Smooth muscle cell (in vitro differentiated cells): ENCODE results near the gene GALNT13. TPM values are rescaled to one million over a fixed set of nuclear protein-coding genes. Genes with fewer than 3 reads are reported as not detected.

Source experiments
- DNase-seq: peaks from one replicate; lab custom pipeline; 2025; ENCODE audit not compliant: unreplicated experiment; lab: John Stamatoyannopoulos, UW
- H2AFZ ChIP-seq: fragments of 200-600 bp; sonication (generic); 2 replicates; pipeline ENCODE4 v1.6.0; 2016; ENCODE audit warnings: antibody characterized with exemption, low read depth, mild to moderate bottlenecking
- H3F3A ChIP-seq: fragments of 200-600 bp; sonication (generic); 2 replicates; pipeline ENCODE4 v1.6.0; 2017; ENCODE audit warnings: antibody characterized with exemption, low read depth
- H3K27ac ChIP-seq: fragments of 200-600 bp; sonication (generic); 2 replicates; pipeline ENCODE4 v1.5.1; 2016; ENCODE audit warnings: low read depth, mild to moderate bottlenecking
- H3K27me3 ChIP-seq: fragments of 200-600 bp; sonication (generic); 2 replicates; pipeline ENCODE4 v1.6.1; 2016; ENCODE audit warnings: low read depth, mild to moderate bottlenecking
- H3K36me3 ChIP-seq: fragments of 200-600 bp; sonication (generic); 2 replicates; pipeline ENCODE4 v1.5.1; 2016; ENCODE audit warnings: low read depth
- H3K4me1 ChIP-seq: fragments of 200-600 bp; sonication (generic); 2 replicates; pipeline ENCODE4 v1.5.1; 2016; ENCODE audit warnings: low read depth
- H3K4me2 ChIP-seq: fragments of 200-600 bp; sonication (generic); 2 replicates; pipeline ENCODE4 v1.6.0; 2016; ENCODE audit warnings: mild to moderate bottlenecking
- H3K4me3 ChIP-seq: fragments of 200-600 bp; sonication (generic); 2 replicates; pipeline ENCODE4 v1.5.1; 2016; ENCODE audit warnings: mild to moderate bottlenecking
- H3K79me2 ChIP-seq: fragments of 200-600 bp; sonication (generic); 2 replicates; pipeline ENCODE4 v1.6.0; 2016; ENCODE audit warnings: low read depth, mild to moderate bottlenecking
- H3K9ac ChIP-seq: fragments of 200-600 bp; sonication (generic); 2 replicates; pipeline ENCODE4 v1.6.0; 2016; ENCODE audit warnings: low read depth
- H3K9me3 ChIP-seq: fragments of 200-600 bp; sonication (generic); replicated peaks from 2 replicates; pipeline ENCODE4 v1.5.1; 2016; ENCODE audit warnings: low read depth
- H4K20me1 ChIP-seq: fragments of 200-600 bp; sonication (generic); 2 replicates; pipeline ENCODE4 v1.6.0; 2016; ENCODE audit warnings: low read depth
- CTCF ChIP-seq: fragments of 200-600 bp; sonication (generic); IDR thresholded peaks from 2 replicates; pipeline ENCODE4 v1.5.1; 2017; ENCODE audit warnings: borderline replicate concordance, mild to moderate bottlenecking, antibody characterized with exemption; ENCODE audit not compliant: insufficient read depth, poor library complexity, severe bottlenecking
- WGBS: methylation state at CpG from one replicate; pipeline ENCODE4 v1.1.7; 2016; ENCODE audit warnings: low lambda C conversion rate; 5-methylcytosine and 5-hydroxymethylcytosine counted together
- polyA plus RNA-seq: library from polyadenylated mRNA; unstranded; fragments of >200 nt; fragmentation: Nextera tagmentation; extraction: Ambion mirVana; gene quantifications from 2 replicates; pipeline ENCODE4 v1.2.1, GENCODE V29; 2016
- total RNA-seq: library from RNA; depleted of rRNA; stranded (reverse); fragments of >200 nt; gene quantifications from 2 replicates; pipeline ENCODE4 v1.2.3, GENCODE V29; 2014

GALNT13 gene
- total and polyA plus RNA-seq, 2 experiments from 2014 or later, result 0.67 to 3.6 TPM

GRCh38 chr2:153834662-153835061, 37.1 kb upstream of the GALNT13 start:
- Histone ChIP-seq H3F3A (no peaks in the 10 kb centered on the region), H3K27ac (no peak overlapping the region), H3K4me1 (no peaks in the 10 kb centered on the region), H3K9ac (no peak overlapping the region), H4K20me1 (no peaks in the 10 kb centered on the region), H3K4me3 (no peak overlapping the region), H3K9me3 (no peaks in the 10 kb centered on the region), H3K79me2 (no peaks in the 10 kb centered on the region), H3K27me3 (no peaks in the 10 kb centered on the region), H3K36me3 (no peaks in the 10 kb centered on the region), H2AFZ (no peak overlapping the region), H3K4me2 (no peak overlapping the region)
- 93% methylated on average over 2 of the region's 2 CpGs for WGBS
- no peak for DNase-seq
- TF ChIP-seq CTCF, result no peak

GRCh38 chr2:153858250-153858649, 13.5 kb upstream of the GALNT13 start:
- DNase-seq, result no peak
- H4K20me1 ChIP-seq, result no peaks in the 10 kb centered on the region
- H3F3A ChIP-seq, result no peaks in the 10 kb centered on the region
- H3K27me3 ChIP-seq, result no peaks in the 10 kb centered on the region
- no peak overlapping the region for H3K27ac ChIP-seq
- no peak for TF ChIP-seq CTCF
- no peaks in the 10 kb centered on the region for H3K36me3 ChIP-seq
- no peaks in the 10 kb centered on the region for H3K4me1 ChIP-seq
- no peak overlapping the region for H2AFZ ChIP-seq
- H3K79me2 ChIP-seq, result no peaks in the 10 kb centered on the region
- H3K9me3 ChIP-seq, result no peaks in the 10 kb centered on the region
- no peak overlapping the region for H3K4me2 ChIP-seq
- H3K9ac ChIP-seq, result no peak overlapping the region
- WGBS, result 94% methylated on average over 1 of the region's 1 CpG
- no peak overlapping the region for H3K4me3 ChIP-seq

DNA sequence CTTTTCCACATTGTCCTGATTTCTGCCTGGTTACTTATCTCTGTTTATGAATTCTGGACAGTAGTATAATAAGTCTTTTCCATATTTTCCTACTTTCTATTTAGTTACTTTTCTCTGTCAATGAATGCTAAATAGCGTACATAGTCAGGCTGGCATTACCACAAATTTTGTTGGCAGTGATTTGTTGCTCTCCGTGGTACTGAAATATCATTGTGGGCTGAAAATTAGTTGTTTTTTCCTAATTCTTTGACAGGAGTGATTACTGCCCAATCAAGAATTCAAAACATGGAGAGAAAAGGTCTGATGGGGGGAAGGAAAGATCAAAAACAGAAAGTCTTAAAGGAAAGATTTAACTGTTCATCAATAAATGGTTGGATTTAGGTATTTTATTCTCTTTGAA, 7.7 kb upstream of the GALNT13 start:
- no peak overlapping the region for H3K4me3 ChIP-seq
- 38% methylated on average over 2 of the region's 2 CpGs for WGBS
- H3K27ac ChIP-seq, result no peak overlapping the region
- no peaks in the 10 kb centered on the region for H3K4me1 ChIP-seq
- DNase-seq, result no peak
- H4K20me1 ChIP-seq, result no peaks in the 10 kb centered on the region
- H3K9me3 ChIP-seq, result no peaks in the 10 kb centered on the region
- H3F3A ChIP-seq, result no peaks in the 10 kb centered on the region
- H2AFZ ChIP-seq, result no peak overlapping the region
- H3K27me3 ChIP-seq, result no peaks in the 10 kb centered on the region
- H3K9ac ChIP-seq, result no peak overlapping the region
- H3K36me3 ChIP-seq, result no peaks in the 10 kb centered on the region
- H3K79me2 ChIP-seq, result no peaks in the 10 kb centered on the region
- no peak for TF ChIP-seq CTCF
- H3K4me2 ChIP-seq, result no peak overlapping the region

- Histone ChIP-seq H3K79me2 (no peaks in the 10 kb centered on the region), H3K27ac (no peak overlapping the region), H3K36me3 (no peaks in the 10 kb centered on the region), H4K20me1 (no peaks in the 10 kb centered on the region), H3K4me3 (no peak overlapping the region), H3K4me1 (no peaks in the 10 kb centered on the region), H3K27me3 (peaks cover 18% of the 10 kb centered on the region), H3K9ac (no peak overlapping the region), H2AFZ (no peak overlapping the region), H3K9me3 (no peaks in the 10 kb centered on the region), H3K4me2 (no peak overlapping the region), H3F3A (no peaks in the 10 kb centered on the region)
- no peak for DNase-seq
- TF ChIP-seq CTCF, result no peak
Observed at GRCh38 chr2:153866595-153866994, 5.1 kb upstream of the GALNT13 start.
